OCI-LY1 (cell line): ENCODE data around the gene COPS9.

Source experiments
- EZH2 ChIP-seq: fragments of 200-600 bp; sonication (generic), shearing (Covaris generic); IDR thresholded peaks from 2 replicates; pipeline ENCODE4 v1.8.0; 2017; ENCODE audit warnings: borderline replicate concordance, mixed run types, mild to moderate bottlenecking, antibody characterized with exemption, low read length, moderate library complexity, mixed read lengths
- TF ChIP-seq, protein P1 (sequence below): fragments of 200-600 bp; sonication (generic), shearing (Covaris generic); IDR thresholded peaks from 2 replicates; pipeline ENCODE4 v1.5.1; 2017; ENCODE audit warnings: mild to moderate bottlenecking, antibody characterized with exemption, low read length, moderate library complexity, mixed read lengths

DNA sequence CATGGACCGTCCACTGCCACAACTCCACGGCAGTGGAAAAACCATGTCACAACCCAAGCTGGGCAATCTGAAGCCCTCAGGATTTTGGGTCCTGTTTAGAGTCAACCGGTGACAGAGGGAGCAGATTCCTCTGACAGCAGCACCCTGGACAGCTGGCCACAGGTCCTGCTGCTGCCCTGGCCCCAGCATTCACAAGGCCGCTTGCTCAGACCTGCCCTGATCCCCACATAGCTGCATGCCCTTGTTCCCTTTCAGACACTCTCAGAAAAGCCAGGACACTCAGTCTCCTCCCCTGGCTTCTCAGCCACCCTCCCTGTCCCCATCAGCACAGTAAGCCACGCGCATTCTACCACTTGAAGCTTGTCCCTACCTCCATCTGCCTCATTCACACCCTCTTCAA is 1.6 kb downstream of the COPS9 start:
- TF ChIP-seq, protein P1, sequence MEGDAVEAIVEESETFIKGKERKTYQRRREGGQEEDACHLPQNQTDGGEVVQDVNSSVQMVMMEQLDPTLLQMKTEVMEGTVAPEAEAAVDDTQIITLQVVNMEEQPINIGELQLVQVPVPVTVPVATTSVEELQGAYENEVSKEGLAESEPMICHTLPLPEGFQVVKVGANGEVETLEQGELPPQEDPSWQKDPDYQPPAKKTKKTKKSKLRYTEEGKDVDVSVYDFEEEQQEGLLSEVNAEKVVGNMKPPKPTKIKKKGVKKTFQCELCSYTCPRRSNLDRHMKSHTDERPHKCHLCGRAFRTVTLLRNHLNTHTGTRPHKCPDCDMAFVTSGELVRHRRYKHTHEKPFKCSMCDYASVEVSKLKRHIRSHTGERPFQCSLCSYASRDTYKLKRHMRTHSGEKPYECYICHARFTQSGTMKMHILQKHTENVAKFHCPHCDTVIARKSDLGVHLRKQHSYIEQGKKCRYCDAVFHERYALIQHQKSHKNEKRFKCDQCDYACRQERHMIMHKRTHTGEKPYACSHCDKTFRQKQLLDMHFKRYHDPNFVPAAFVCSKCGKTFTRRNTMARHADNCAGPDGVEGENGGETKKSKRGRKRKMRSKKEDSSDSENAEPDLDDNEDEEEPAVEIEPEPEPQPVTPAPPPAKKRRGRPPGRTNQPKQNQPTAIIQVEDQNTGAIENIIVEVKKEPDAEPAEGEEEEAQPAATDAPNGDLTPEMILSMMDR: no peak
- no peak for TF ChIP-seq EZH2
